HG03135 (cell line): ENCODE measurements around the gene FYN.
"Not testable (repeated sequence)": the region's sequence is repeated elsewhere in the genome, so short reads cannot be mapped to it uniquely, and the experiment has no call there.

Experiments used
- ATAC-seq: cut with Tn5 transposase; IDR thresholded peaks from one replicate; pipeline ENCODE4 v1.9.1; 2021; ENCODE audit warnings: mild to moderate bottlenecking, moderate library complexity; ENCODE audit not compliant: unreplicated experiment

FYN gene

GRCh38 chr6:111793711-111794111 is 79.5 kb downstream of the FYN start:
- no peak for ATAC-seq

- no peak for ATAC-seq
Measured at GRCh38 chr6:111792914-111793700, 80.1 kb downstream of the FYN start.

GRCh38 chr6:111792241-111792640 is 81.0 kb downstream of the FYN start:
- ATAC-seq: no peak

DNA sequence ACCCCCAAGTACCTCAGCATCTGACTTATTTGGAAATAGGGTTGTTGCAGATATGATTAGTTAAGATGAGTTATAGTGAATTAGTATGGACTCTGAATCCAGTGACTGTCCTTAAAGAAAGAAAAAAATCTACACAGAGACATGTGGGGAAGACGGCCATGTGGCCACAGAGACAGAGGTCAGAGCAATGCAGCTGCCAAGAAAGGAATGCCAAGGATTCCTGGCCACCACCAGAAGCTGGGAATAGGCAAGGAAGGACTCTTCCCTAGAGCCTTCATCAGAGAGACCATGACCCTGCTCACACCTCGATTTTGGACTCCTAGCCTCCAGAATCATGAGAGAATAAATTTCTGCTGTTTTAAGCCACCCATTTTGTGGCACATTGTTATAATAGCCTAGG is 81.8 kb downstream of the FYN start:
- no peak for ATAC-seq

GRCh38 chr6:111789598-111789997 is 83.7 kb downstream of the FYN start:
- no peak for ATAC-seq

- no peak for ATAC-seq
Measured at GRCh38 chr6:111788379-111789276, 84.6 kb downstream of the FYN start.

DNA sequence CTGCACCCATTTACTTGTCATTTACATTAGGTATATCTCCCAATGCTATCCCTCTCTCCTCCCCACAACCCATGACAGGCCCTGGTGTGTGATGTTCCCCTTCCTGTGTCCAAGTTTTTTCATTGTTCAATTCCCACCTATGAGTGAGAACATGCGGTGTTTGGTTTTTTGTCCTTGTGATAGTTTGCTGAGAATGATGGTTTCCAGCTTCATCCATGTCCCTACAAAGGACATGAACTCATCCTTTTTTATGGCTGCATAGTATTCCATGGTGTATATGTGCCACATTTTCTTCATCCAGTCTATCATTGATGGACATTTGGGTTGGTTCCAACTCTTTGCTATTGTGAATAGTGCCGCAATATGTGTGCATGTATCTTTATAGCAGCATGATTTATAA is 87.1 kb downstream of the FYN start:
- not testable (repeated sequence) for ATAC-seq

DNA sequence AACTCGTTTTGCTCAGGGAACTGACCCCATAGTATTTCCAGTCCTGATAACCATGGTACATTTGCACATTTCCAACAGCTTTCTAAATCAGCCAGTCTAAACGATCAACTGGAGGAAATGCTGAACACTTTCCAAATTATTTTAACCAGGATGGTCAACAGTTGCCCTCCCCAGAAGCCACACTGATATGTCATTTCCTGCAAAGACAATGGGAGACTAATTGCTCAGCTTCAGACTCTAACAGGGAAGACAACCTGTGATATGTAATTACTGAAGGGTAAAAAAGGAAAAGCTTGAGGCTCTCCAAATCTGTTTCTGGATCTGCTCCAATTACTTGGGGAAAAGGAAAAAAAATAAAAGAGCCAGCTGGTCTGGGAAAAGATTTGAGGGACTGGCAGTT is 88.8 kb downstream of the FYN start:
- ATAC-seq: no peak

- ATAC-seq: no peak
Measured at GRCh38 chr6:111782887-111783466, 90.3 kb downstream of the FYN start.

- no peak for ATAC-seq
Measured at GRCh38 chr6:111782192-111782809, 91.0 kb downstream of the FYN start.

DNA sequence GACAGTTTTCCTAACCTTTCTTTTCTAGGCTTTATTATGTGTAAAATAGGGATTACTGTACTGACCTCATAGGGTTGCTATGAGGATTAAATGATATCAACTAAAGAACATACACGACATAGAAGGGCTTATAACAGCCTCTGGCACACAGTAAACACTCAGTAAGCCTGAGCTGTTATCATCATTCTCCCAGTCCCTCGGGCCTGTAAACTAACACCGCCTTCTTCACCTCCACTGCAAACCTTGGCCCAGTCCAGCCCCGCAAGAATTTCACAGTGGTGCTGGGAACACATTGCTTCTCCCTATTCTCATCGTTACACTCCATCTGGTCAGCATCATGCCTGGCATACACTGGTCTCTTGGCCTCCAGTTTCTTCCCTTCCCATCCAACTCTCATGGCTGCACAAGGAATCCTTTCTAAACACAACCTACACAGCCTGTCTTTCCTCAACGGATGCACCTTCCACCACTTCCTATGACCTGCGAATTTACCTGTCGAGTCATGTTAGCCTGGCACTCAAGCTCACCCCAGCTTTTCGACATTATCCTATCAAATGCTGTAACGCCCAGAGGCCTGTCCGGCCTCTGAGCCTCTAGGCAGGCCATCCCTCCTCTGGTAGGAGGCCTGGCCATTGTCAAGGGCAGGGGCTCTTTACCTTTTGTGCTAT is 92.1 kb downstream of the FYN start:
- ATAC-seq: no peak

- no peak for ATAC-seq
Measured at GRCh38 chr6:111780393-111780792, 92.9 kb downstream of the FYN start.

DNA sequence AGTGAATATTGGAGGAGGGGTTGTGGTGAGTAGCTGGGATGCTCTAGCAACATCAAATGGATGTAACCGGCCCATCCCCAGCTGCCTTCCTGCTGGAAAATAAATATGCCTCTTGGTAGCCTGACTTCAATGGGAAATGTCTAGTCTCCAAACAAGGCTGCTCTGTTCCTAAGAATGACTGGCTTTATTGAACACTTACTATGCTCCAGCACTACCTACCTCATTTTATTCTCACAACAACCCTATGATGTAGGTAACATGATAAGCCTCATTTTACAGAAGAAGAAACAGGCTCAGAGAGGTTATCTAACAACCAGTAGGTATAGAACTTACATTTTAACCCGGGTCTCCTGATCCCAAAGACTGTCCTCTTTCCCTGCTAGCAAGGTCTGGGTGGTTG is 93.6 kb downstream of the FYN start:
- no peak for ATAC-seq

DNA sequence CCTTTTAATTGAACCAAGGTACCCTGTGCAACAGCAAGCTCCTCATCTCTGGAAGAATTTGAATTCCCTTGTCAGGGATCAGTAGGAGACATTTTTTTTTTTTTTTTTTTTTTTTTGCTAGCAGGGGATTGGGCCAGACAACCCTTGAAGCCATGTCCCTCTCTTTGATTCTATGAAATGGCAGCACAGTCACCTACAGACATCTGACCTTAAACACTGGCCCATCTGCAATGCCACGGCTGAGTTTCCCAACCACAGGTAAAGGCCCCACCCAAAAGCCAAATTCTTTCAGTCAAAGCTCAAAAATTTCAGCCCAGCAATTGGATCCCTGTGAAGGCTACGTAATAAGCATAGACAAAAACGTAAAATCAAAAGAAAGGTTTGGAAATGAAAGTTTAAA is 94.2 kb downstream of the FYN start:
- no peak for ATAC-seq

DNA sequence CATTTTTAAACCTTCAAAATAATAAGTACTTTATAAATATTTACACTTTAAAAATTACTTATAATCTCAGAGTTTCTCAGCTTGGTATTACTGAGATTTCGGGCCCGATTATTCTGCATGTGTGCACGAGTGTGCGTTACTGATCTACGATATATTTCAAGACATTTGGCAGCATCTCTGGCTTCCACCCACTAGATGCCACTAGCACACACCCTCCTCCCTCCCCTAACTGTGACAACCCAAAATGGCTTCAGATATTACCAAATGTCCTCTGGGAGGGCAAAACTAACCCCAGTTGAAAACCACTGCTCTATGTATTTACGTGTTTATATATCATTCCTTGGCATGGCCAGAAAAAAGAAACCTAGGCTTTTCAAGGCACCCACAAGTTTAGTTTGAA is 95.9 kb downstream of the FYN start:
- no peak for ATAC-seq

DNA sequence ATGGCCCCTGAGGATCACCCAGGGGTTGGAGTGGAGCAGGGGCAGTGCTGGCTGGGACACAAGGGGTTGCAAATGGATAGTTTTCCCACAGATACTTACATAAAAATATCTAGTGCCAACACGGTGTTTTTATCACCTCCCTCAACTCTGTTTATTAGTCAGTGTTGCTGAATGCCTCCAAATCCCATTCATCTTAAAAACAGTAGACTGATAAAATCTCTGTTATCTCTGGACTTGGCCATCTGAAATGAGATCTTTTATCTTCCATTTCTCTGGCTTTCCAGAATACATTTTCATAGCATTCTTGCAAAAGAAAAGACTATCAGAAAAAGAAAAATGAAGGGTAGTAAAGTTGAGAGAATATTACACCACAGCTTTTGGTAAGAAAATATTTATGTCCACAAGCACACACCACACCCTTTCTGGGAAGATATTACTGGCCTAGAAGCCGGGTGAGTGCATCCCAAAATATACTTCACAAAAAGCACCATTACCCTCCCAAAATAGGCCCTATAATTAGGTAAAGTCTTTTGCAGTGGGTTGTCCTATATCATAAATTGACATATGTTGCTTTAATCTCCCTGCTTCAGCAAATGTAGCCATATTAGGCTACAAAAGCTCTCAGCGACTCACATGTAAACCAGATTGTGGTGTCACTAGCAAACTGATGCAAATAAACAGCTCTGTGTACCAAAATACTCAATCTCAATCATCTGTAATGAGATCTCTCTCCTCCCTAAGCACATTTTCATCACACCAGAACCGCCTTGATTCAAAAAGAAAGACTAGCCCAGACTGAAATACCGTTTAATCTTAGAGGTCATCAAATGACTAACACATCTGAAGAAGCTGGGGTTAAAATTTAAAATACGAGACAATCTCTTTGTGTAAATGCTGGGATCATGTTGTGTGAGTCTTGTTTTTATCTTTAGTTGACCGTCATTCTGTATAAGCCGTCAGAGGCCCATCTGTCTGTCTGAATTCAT is 96.7 kb downstream of the FYN start:
- no peak for ATAC-seq

DNA sequence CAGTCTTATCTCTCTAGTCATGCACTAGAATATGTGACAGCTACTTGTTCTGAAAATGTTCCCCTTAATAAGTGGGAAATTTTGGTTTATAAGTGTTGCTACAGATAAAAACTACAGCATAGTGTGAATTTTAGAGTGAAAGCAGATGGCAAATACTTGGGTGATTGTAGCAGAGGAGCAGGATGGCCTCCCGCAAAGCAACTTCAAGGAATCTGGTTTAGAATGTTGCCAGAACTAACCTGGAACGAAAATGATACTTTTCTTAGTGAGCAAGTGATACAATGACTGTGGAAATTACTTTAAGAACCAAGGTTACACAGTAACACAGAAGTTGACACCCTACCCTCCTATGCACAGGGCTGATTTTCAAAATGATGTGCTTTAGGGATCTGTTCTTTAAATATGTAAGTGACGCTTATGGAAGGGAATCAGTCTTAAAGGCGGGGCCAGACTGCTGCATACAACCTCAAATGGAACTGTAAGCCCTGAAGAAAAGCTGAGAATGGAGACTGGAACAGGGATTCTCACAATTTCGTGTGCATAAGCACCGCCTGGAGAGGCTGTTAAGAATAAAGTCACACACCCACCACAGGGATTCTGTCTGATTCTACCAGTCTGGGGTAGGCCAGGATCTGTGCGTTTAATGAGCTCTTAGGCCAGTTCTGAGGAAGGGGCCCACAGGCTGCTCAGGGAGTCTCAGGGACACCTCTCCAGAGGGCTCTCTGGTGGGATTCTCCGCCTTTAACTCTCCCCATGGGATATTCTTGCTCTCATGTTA is 97.9 kb downstream of the FYN start:
- no peak for ATAC-seq

GRCh38 chr6:111774346-111774703 is 98.9 kb downstream of the FYN start:
- ATAC-seq: no peak
